Measurements from ENCODE around the gene PAQR5.

DNA sequence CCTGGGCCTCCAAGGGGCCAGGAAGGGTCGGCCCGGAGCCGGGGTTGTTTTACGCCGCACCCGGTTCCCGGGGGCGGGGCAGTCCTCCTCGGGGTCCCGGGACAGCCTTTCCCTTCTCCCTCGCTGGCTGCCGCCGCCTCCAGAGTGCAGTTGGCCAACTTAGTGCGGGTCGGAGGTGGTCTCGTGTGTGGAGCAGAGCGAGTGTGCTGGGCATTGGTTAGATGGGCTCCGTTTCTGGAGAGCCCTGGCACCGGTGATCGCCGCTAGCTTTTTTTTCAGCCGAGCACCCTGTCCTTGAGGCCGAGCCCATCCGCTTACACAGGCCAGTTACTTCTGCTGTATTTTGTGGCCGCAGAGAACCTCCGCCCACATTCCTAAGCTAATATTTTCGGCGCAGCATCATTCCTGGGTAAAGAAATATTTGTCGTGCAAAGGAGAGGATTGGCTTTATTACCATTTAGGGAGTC is 116.0 kb downstream of the PAQR5 start:
- TF ChIP-seq YY1 (IDR thresholded peaks at IDR 0.05) (no peak), GABPA (IDR thresholded peaks at IDR 0.05 in 1 of 2, conservative IDR thresholded peaks at IDR 0.05 in 1 of 2) (no peak)
- TF ChIP-seq, protein P1, sequence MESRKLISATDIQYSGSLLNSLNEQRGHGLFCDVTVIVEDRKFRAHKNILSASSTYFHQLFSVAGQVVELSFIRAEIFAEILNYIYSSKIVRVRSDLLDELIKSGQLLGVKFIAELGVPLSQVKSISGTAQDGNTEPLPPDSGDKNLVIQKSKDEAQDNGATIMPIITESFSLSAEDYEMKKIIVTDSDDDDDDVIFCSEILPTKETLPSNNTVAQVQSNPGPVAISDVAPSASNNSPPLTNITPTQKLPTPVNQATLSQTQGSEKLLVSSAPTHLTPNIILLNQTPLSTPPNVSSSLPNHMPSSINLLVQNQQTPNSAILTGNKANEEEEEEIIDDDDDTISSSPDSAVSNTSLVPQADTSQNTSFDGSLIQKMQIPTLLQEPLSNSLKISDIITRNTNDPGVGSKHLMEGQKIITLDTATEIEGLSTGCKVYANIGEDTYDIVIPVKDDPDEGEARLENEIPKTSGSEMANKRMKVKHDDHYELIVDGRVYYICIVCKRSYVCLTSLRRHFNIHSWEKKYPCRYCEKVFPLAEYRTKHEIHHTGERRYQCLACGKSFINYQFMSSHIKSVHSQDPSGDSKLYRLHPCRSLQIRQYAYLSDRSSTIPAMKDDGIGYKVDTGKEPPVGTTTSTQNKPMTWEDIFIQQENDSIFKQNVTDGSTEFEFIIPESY (IDR thresholded peaks at IDR 0.05) = no peak
- TF ChIP-seq, protein P2, sequence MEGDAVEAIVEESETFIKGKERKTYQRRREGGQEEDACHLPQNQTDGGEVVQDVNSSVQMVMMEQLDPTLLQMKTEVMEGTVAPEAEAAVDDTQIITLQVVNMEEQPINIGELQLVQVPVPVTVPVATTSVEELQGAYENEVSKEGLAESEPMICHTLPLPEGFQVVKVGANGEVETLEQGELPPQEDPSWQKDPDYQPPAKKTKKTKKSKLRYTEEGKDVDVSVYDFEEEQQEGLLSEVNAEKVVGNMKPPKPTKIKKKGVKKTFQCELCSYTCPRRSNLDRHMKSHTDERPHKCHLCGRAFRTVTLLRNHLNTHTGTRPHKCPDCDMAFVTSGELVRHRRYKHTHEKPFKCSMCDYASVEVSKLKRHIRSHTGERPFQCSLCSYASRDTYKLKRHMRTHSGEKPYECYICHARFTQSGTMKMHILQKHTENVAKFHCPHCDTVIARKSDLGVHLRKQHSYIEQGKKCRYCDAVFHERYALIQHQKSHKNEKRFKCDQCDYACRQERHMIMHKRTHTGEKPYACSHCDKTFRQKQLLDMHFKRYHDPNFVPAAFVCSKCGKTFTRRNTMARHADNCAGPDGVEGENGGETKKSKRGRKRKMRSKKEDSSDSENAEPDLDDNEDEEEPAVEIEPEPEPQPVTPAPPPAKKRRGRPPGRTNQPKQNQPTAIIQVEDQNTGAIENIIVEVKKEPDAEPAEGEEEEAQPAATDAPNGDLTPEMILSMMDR (IDR thresholded peaks at IDR 0.05; ENCODE audit: low read depth, low read length, missing input control) = no peak
- TF ChIP-seq, protein P3, sequence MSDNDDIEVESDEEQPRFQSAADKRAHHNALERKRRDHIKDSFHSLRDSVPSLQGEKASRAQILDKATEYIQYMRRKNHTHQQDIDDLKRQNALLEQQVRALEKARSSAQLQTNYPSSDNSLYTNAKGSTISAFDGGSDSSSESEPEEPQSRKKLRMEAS (IDR thresholded peaks at IDR 0.05) = no peak

Measured in liver (tissue), 3 donors.